ENCODE results near the gene ADAMTSL4.
"Not testable (repeated sequence)": the region's sequence is repeated elsewhere in the genome, so short reads cannot be mapped to it uniquely, and the experiment has no call there.

ADAMTSL4 gene

DNA sequence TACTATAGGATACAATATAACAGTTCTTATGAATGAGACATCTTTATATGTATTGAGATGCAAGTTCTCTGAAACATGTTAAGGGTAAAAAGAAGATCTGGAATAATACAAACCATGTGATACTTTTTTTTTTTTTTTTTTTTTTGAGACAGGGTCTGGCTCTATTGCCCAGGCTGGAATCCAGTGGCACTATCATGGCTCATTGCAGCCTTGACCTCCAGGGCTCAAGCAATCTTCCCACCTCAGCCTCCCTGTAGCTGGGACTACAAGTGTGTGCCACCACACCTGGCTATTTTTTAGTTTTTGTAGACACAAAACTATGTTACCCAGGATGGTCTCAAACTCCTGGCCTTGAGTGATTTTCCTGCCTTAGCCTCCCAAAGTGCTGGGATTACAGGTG lies 52.3 kb downstream of the ADAMTSL4 start:
- H3K79me2 ChIP-seq (ENCODE audit: insufficient read depth, low read length): no peaks in the 10 kb centered on the region
- H3K4me2 ChIP-seq (ENCODE audit: low read depth, low read length, poor library complexity, severe bottlenecking): no peak overlapping the region
- no peak overlapping the region for H3K27ac ChIP-seq (ENCODE audit: low read depth, low read length)
- H3F3A ChIP-seq (ENCODE audit: insufficient read depth): peaks cover 4% of the 10 kb centered on the region; the same call in 1 of the 2 replicates
- no peaks in the 10 kb centered on the region for H3K36me3 ChIP-seq (ENCODE audit: low read length)
- TF ChIP-seq, protein P1, sequence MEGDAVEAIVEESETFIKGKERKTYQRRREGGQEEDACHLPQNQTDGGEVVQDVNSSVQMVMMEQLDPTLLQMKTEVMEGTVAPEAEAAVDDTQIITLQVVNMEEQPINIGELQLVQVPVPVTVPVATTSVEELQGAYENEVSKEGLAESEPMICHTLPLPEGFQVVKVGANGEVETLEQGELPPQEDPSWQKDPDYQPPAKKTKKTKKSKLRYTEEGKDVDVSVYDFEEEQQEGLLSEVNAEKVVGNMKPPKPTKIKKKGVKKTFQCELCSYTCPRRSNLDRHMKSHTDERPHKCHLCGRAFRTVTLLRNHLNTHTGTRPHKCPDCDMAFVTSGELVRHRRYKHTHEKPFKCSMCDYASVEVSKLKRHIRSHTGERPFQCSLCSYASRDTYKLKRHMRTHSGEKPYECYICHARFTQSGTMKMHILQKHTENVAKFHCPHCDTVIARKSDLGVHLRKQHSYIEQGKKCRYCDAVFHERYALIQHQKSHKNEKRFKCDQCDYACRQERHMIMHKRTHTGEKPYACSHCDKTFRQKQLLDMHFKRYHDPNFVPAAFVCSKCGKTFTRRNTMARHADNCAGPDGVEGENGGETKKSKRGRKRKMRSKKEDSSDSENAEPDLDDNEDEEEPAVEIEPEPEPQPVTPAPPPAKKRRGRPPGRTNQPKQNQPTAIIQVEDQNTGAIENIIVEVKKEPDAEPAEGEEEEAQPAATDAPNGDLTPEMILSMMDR (IDR thresholded peaks at IDR 0.05; ENCODE audit: insufficient read depth, low read length, poor library complexity, severe bottlenecking): no peak
- TF ChIP-seq EZH2phosphoT487 (conservative IDR thresholded peaks at IDR 0.05; ENCODE audit: low read length): no peak
- H3K9ac ChIP-seq (ENCODE audit: low read length): no peak overlapping the region
- no peaks in the 10 kb centered on the region for H3K9me2 ChIP-seq (replicated peaks; ENCODE audit: insufficient read depth, low read length)
- H2AFZ ChIP-seq (ENCODE audit: low read depth, low read length, severe bottlenecking): no peak overlapping the region
- no peaks in the 10 kb centered on the region for H3K27me3 ChIP-seq (ENCODE audit: low read length)
- no peaks in the 10 kb centered on the region for H4K20me1 ChIP-seq (ENCODE audit: low read depth, low read length)
- H3K4me3 ChIP-seq (ENCODE audit: insufficient read depth, low read length, poor library complexity, severe bottlenecking): no peak overlapping the region
- H3K9me3 ChIP-seq (ENCODE audit: insufficient read depth, low read length): no peaks in the 10 kb centered on the region

DNA sequence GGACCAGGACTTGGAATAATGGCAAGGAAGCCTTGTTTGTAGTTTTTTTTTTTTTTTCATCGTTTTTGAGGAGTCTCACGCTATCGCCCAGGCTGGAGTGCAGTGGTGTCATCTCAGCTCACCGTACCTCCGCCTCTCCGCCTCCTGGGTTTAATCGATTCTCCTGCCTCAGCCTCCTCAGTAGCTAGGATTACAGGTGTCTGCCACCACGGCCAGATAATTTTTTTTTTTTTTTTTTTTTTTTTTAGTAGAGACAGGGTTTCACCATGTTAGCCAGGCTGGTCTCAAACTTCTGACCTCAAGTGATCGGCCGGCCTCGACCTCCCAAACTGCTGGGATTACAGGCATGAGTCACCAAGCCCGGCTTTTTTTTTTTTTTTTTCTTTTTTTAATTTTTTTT lies 53.2 kb downstream of the ADAMTSL4 start:
- H3K36me3 ChIP-seq (ENCODE audit: low read length); H3K27me3 ChIP-seq (ENCODE audit: low read length); H3K79me2 ChIP-seq (ENCODE audit: insufficient read depth, low read length); H3K9me2 ChIP-seq (replicated peaks; ENCODE audit: insufficient read depth, low read length); H3K9ac ChIP-seq (ENCODE audit: low read length); H4K20me1 ChIP-seq (ENCODE audit: low read depth, low read length); H3K4me2 ChIP-seq (ENCODE audit: low read depth, low read length, poor library complexity, severe bottlenecking); H3K4me3 ChIP-seq (ENCODE audit: insufficient read depth, low read length, poor library complexity, severe bottlenecking); H3F3A ChIP-seq (ENCODE audit: insufficient read depth); H3K27ac ChIP-seq (ENCODE audit: low read depth, low read length); H3K9me3 ChIP-seq (ENCODE audit: insufficient read depth, low read length); H2AFZ ChIP-seq (ENCODE audit: low read depth, low read length, severe bottlenecking): not testable (repeated sequence)

DNA sequence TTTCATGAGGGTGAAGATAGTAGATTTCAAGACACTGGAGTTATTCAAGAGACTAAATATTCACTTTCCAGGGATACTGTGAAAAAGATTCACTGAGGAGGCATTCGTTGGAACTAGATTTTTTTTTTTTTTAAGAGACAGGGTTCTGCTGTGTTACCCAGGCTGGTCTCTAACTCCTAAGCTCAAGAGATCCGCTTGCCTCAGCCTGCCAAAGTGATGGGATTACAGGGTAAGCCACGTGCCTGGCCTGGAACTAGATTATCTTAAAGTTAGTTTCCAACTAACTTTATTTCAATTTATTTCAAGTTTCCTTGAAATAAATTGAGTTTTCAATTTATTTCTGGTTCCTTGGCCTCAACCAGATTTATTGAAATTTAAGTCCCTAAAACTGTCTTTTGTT lies 54.5 kb downstream of the ADAMTSL4 start:
- TF ChIP-seq, protein P1 (IDR thresholded peaks at IDR 0.05; ENCODE audit: insufficient read depth, low read length, poor library complexity, severe bottlenecking): no peak
- TF ChIP-seq EZH2phosphoT487 (conservative IDR thresholded peaks at IDR 0.05; ENCODE audit: low read length): no peak
- no peak overlapping the region for H3K9ac ChIP-seq (ENCODE audit: low read length)
- no peaks in the 10 kb centered on the region for H3K9me2 ChIP-seq (replicated peaks; ENCODE audit: insufficient read depth, low read length)
- no peaks in the 10 kb centered on the region for H3K79me2 ChIP-seq (ENCODE audit: insufficient read depth, low read length)
- no peaks in the 10 kb centered on the region for H3K36me3 ChIP-seq (ENCODE audit: low read length)
- no peak overlapping the region for H2AFZ ChIP-seq (ENCODE audit: low read depth, low read length, severe bottlenecking)
- H3K4me3 ChIP-seq (ENCODE audit: insufficient read depth, low read length, poor library complexity, severe bottlenecking): no peak overlapping the region
- H3K27me3 ChIP-seq (ENCODE audit: low read length): no peaks in the 10 kb centered on the region
- peaks cover 4% of the 10 kb centered on the region; the same call in 1 of the 2 replicates for H3F3A ChIP-seq (ENCODE audit: insufficient read depth)
- H3K27ac ChIP-seq (ENCODE audit: low read depth, low read length): no peak overlapping the region
- H3K9me3 ChIP-seq (ENCODE audit: insufficient read depth, low read length): no peaks in the 10 kb centered on the region
- no peaks in the 10 kb centered on the region for H4K20me1 ChIP-seq (ENCODE audit: low read depth, low read length)
- no peak overlapping the region for H3K4me2 ChIP-seq (ENCODE audit: low read depth, low read length, poor library complexity, severe bottlenecking)

DNA sequence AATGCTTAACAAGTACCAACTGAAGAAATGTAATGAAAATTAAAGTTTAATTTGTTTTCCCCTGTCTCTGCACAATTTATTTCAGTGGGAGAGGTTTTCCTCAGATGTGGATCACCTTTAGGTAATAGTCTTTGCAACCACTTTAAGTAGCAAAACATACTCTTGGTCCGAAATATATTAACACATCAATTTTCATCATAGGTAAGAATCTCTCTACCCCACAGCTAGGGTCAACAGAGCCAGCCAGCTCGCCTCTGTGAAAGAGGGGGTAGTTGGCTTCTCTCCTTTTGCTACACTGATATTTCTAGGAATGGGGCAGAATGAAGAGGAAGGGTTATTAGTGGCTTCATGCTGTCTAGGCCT lies 55.0 kb downstream of the ADAMTSL4 start:
- Histone ChIP-seq H3K4me3 (ENCODE audit: insufficient read depth, low read length, poor library complexity, severe bottlenecking) (no peak overlapping the region), H3K9me2 (replicated peaks; ENCODE audit: insufficient read depth, low read length) (no peaks in the 10 kb centered on the region), H3K9me3 (ENCODE audit: insufficient read depth, low read length) (no peaks in the 10 kb centered on the region), H2AFZ (ENCODE audit: low read depth, low read length, severe bottlenecking) (no peak overlapping the region), H3K9ac (ENCODE audit: low read length) (no peak overlapping the region), H3K36me3 (ENCODE audit: low read length) (no peaks in the 10 kb centered on the region), H3K4me2 (ENCODE audit: low read depth, low read length, poor library complexity, severe bottlenecking) (no peak overlapping the region), H4K20me1 (ENCODE audit: low read depth, low read length) (no peaks in the 10 kb centered on the region), H3F3A (ENCODE audit: insufficient read depth) (peaks cover 4% of the 10 kb centered on the region; the same call in 1 of the 2 replicates), H3K27me3 (ENCODE audit: low read length) (no peaks in the 10 kb centered on the region), H3K27ac (ENCODE audit: low read depth, low read length) (no peak overlapping the region), H3K79me2 (ENCODE audit: insufficient read depth, low read length) (no peaks in the 10 kb centered on the region)
- TF ChIP-seq EZH2phosphoT487 (conservative IDR thresholded peaks at IDR 0.05; ENCODE audit: low read length): no peak
- TF ChIP-seq, protein P1 (IDR thresholded peaks at IDR 0.05; ENCODE audit: insufficient read depth, low read length, poor library complexity, severe bottlenecking): no peak

DNA sequence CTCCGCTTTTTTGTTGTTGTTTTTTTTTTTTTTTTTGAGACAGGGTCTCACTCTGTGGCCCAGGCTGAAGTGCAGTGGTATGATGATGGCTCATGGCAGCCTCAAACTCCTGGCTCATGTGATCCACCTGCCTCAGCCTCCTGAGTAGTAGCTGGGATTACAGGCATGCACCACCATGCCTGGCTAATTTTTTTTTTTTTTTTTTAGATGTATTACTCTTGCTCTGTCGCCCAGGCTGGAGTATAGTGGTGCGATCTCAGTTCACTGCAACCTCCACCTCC lies 56.2 kb downstream of the ADAMTSL4 start:
- not testable (repeated sequence) for H3F3A ChIP-seq (ENCODE audit: insufficient read depth); H3K27ac ChIP-seq (ENCODE audit: low read depth, low read length); H3K9me2 ChIP-seq (replicated peaks; ENCODE audit: insufficient read depth, low read length); H3K4me2 ChIP-seq (ENCODE audit: low read depth, low read length, poor library complexity, severe bottlenecking); H3K9me3 ChIP-seq (ENCODE audit: insufficient read depth, low read length); H4K20me1 ChIP-seq (ENCODE audit: low read depth, low read length); H3K4me3 ChIP-seq (ENCODE audit: insufficient read depth, low read length, poor library complexity, severe bottlenecking); H3K79me2 ChIP-seq (ENCODE audit: insufficient read depth, low read length); H3K9ac ChIP-seq (ENCODE audit: low read length); H2AFZ ChIP-seq (ENCODE audit: low read depth, low read length, severe bottlenecking); H3K27me3 ChIP-seq (ENCODE audit: low read length); H3K36me3 ChIP-seq (ENCODE audit: low read length)
